Activated CD4-positive, alpha-beta memory T cell treated with anti-CD3 and anti-CD28 coated beads, Interleukin-2, amount 10 ng/mL, durations not matched to agents 7 days and 5 days (primary cell): ENCODE measurements around the gene MBD3L4. TPM values are rescaled to one million over a fixed set of nuclear protein-coding genes. Genes with fewer than 3 reads are reported as not detected.
"Not testable (repeated sequence)": the region's sequence is repeated elsewhere in the genome, so short reads cannot be mapped to it uniquely, and the experiment has no call there.

ENCODE experiments used
- CTCF ChIA-PET: fragments of 350-600 bp; sonication (Branson Sonifier 250); formaldehyde crosslinking; loops from one replicate; lab custom pipeline; 2021; ENCODE audit warnings: antibody characterized with exemption, inconsistent platforms; lab: Charles Lee
- POLR2A ChIA-PET: fragments of 350-600 bp; sonication (Branson Sonifier 250); formaldehyde crosslinking; loops from one replicate; lab custom pipeline; 2021; ENCODE audit warnings: antibody characterized with exemption; lab: Charles Lee
- DNase-seq: peaks from one replicate; pipeline ENCODE4 v3.0.0-alpha.2; 2020
- H3K27ac Mint-ChIP-seq: one replicate; pipeline ENCODE4 v1.8.0; 2021; ENCODE audit warnings: mild to moderate bottlenecking, mixed read lengths
- H3K27me3 Mint-ChIP-seq: one replicate; pipeline ENCODE4 v1.8.0; 2021; ENCODE audit warnings: mixed read lengths
- H3K36me3 Mint-ChIP-seq: one replicate; pipeline ENCODE4 v1.8.0; 2021; ENCODE audit warnings: low read depth, mixed read lengths
- H3K4me1 Mint-ChIP-seq: one replicate; pipeline ENCODE4 v1.8.0; 2021; ENCODE audit warnings: mixed read lengths
- H3K4me3 Mint-ChIP-seq: one replicate; pipeline ENCODE4 v1.8.0; 2021; ENCODE audit warnings: mild to moderate bottlenecking, mixed read lengths
- H3K9me3 Mint-ChIP-seq: one replicate; pipeline ENCODE4 v1.8.0; 2021; ENCODE audit warnings: mixed read lengths
- total RNA-seq, 2 experiments: library from RNA; stranded (reverse); gene quantifications; one replicate each; pipeline ENCODE4 v1.2.3, GENCODE V29; 2021

Gene MBD3L4
- total RNA-seq, 2 experiments from 2014 or later = not detected

DNA sequence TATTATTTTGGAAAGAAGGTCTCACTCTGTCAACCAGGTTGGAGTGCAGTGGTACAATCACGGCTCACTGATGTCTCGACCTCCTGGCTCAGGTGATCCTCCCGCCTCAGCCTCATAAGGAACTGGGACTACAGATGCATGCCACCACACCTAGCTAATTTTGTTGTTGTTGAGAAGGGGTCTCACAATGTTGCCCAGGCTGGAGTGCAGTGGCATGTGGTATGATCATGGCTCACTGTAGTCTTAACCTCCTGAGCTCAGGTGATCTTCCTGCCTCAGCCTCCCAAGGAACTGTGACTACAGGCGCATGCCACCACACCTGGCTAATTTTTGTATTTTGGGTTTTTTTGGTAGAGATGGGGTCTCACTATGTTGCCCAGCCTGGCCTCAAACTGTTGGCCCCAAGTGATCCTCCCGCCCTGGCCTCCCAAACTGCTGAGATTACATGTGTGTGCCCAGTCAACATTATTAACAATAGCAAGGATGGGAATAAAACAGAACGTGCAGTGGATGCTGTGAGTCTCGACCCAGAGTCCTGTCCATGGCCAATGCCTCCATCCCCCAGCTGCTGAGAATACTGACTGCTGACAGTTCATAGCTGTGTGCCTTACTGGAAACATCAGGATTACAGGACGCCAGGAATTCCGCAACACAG is 23.9 kb upstream of the MBD3L4 start:
- Mint-ChIP-seq H3K27ac (no peak overlapping the region), H3K4me1 (peaks cover 4% of the 10 kb centered on the region), H3K36me3 (peaks cover under 1% of the 10 kb centered on the region), H3K4me3 (no peak overlapping the region), H3K9me3 (peaks cover under 1% of the 10 kb centered on the region), H3K27me3 (no peaks in the 10 kb centered on the region)
- CTCF ChIA-PET = no interaction called here
- POLR2A ChIA-PET = no interaction called here
- no peak for DNase-seq

DNA sequence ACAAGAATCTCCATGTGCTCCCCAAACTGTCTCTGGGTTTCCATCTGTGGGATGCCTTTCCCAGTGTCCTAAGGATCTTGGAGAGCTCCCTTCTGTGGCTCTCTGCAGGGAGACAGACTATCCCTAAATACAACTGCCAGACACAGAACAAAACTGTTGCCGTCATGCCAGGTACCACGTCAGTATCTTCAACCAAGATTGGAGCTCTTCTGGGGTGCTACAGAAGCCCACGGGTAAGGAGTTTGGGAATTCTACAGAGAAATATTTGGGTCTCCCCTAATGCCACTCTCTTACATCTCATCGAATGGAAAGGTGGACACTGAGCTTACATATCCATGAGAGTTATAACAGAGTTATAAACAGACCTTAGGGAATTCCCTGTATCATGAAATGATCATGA is 23.4 kb upstream of the MBD3L4 start:
- POLR2A ChIA-PET = no interaction called here
- H3K27ac Mint-ChIP-seq = no peak overlapping the region
- H3K4me3 Mint-ChIP-seq = no peak overlapping the region
- no peak for DNase-seq
- no peaks in the 10 kb centered on the region for H3K36me3 Mint-ChIP-seq
- H3K4me1 Mint-ChIP-seq = no peaks in the 10 kb centered on the region
- no peaks in the 10 kb centered on the region for H3K27me3 Mint-ChIP-seq
- CTCF ChIA-PET = no interaction called here
- no peaks in the 10 kb centered on the region for H3K9me3 Mint-ChIP-seq

DNA sequence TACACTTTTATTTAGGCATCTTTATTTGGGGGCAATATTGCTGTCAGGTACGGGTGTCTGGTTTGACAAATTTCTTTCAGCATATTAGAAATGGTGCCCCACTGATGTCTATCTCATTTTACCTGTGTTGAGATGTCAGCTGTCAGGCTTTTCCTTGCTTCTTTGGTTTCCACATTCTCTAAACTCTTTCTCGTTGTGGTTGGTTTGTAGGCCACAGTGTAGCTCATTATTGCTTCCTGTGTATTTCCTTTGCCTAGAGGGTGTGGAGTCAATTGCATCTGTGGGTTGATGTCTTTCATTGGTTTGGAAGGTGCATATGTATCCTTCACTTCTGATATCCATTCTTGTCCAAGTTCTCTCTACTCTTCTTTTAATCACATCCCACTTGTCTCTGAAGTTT is 20.0 kb upstream of the MBD3L4 start:
- H3K9me3 Mint-ChIP-seq, CTCF ChIA-PET, H3K27ac Mint-ChIP-seq, POLR2A ChIA-PET, H3K4me1 Mint-ChIP-seq, DNase-seq, H3K27me3 Mint-ChIP-seq, H3K4me3 Mint-ChIP-seq, H3K36me3 Mint-ChIP-seq: not testable (repeated sequence)

DNA sequence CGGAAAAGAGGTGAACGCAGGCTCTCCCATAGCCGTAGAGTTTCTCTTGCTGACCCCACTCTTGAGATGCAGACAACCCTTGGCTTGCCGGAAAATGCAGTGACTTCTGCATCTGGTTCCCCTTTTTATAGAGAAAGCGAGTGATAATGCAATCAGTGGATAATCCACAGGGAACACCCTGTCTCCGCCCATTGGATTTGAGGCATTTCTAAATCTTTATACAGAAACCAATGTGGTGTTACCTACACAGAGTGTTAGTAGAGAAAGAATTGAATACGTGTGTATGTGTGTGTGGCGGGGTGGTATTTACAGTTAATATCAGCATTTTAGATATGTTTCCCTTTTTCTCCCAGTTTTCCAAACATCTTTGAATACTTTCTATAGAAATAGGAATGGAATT is 18.6 kb upstream of the MBD3L4 start, which contains the start of gene MBD3L3:
TSS of gene MBD3L3 (minus strand) at position 101 of the 400 bp plus-strand sequence. CDS start at position 30, 71 bp downstream.
- H3K27ac Mint-ChIP-seq, POLR2A ChIA-PET, H3K4me3 Mint-ChIP-seq, CTCF ChIA-PET, H3K9me3 Mint-ChIP-seq, H3K36me3 Mint-ChIP-seq, H3K27me3 Mint-ChIP-seq, H3K4me1 Mint-ChIP-seq, DNase-seq: not testable (repeated sequence)

DNA sequence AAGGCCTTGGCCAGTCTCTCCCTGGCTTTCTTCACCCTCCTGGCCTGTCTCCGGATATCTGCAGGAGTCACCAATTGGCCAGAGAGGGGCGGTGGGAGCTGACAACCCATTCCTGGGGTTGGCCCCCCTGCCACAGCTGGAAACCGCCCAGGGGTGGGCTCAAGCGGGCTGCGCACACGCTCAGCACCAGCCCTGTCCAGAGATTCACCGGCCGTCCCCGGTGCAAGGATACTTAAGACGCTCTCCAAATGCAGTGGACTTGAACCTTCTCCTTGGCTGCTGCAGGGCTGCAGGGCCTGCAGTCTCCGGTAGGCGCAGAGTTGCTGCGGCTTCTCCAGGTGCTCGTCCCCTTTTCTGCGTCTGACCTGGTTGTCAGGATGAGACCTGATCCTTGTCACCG is 16.4 kb upstream of the MBD3L4 start:
- CTCF ChIA-PET, POLR2A ChIA-PET, H3K27ac Mint-ChIP-seq, H3K27me3 Mint-ChIP-seq, DNase-seq, H3K4me1 Mint-ChIP-seq, H3K36me3 Mint-ChIP-seq, H3K4me3 Mint-ChIP-seq, H3K9me3 Mint-ChIP-seq: not testable (repeated sequence)

DNA sequence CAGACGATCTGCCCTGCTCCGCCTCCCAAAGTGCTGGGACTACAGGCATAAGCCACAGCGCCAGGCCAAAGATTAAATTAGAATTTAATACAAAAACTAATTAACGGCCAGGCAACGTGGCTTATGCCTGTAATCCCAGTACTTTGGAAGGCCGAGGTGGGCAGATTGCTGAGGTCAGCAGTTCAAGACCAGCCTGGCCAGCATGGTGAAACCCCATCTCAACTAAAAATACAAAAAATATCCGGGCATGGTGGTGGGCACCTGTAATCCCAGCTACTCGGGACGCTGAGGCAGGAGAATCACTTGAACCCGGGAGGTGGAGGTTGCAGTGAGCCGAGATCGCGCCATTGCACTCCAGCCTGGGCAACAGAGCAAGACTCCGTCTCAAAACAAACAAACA is 15.7 kb upstream of the MBD3L4 start:
- H3K27ac Mint-ChIP-seq, POLR2A ChIA-PET, H3K9me3 Mint-ChIP-seq, H3K4me1 Mint-ChIP-seq, H3K4me3 Mint-ChIP-seq, H3K36me3 Mint-ChIP-seq, H3K27me3 Mint-ChIP-seq, DNase-seq, CTCF ChIA-PET: not testable (repeated sequence)

DNA sequence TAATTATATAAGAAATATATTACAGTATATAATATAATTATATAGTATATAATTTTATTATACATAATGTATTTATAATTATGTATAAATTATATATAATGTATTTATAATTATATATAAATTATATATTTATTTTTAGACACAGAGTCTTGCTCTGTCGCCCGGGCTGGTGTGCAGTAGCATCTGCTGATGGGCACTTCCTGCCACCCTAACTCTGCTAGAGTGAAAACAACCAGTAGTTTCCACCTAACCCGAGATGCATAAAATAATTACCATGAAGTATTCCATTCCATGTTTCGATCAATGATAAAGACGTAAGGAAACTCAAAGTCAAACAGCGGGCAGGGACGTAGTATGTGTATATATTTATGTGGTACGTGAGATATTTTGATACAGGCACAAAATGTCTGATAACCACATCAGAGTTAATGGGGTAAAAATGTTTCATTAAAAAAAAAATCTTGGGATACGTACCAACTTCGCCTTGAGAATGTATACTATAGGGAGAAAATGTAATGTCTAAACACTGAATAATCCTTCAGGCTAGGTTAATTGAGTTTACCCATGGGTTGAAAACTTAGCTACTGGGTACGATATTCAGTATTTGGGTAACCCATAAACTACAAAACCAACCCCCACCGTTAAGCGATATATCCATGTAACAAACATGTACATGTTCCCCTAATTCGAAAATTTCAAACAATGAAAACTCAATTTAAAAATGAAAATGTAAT is 14.8 kb upstream of the MBD3L4 start:
- H3K9me3 Mint-ChIP-seq = not testable (repeated sequence)

DNA sequence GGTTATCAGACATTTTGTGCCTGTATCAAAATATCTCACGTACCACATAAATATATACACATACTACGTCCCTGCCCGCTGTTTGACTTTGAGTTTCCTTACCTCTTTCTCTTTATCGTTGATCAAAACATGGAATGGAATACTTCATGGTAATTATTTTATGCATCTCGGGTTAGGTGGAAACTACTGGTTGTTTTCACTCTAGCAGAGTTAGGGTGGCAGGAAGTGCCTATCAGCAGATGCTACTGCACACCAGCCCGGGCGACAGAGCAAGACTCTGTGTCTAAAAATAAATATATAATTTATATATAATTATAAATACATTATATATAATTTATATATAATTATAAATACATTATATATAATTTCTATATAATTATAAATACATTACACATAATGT is 12.9 kb upstream of the MBD3L4 start:
- H3K4me1 Mint-ChIP-seq, CTCF ChIA-PET, DNase-seq, H3K36me3 Mint-ChIP-seq, POLR2A ChIA-PET, H3K27me3 Mint-ChIP-seq, H3K9me3 Mint-ChIP-seq, H3K4me3 Mint-ChIP-seq, H3K27ac Mint-ChIP-seq: not testable (repeated sequence)

More for the DNA sequence above, 14.8 kb upstream of the MBD3L4 start:
- DNase-seq, H3K27ac Mint-ChIP-seq, H3K36me3 Mint-ChIP-seq, CTCF ChIA-PET, H3K4me1 Mint-ChIP-seq, H3K27me3 Mint-ChIP-seq, H3K4me3 Mint-ChIP-seq, POLR2A ChIA-PET: not testable (repeated sequence)

DNA sequence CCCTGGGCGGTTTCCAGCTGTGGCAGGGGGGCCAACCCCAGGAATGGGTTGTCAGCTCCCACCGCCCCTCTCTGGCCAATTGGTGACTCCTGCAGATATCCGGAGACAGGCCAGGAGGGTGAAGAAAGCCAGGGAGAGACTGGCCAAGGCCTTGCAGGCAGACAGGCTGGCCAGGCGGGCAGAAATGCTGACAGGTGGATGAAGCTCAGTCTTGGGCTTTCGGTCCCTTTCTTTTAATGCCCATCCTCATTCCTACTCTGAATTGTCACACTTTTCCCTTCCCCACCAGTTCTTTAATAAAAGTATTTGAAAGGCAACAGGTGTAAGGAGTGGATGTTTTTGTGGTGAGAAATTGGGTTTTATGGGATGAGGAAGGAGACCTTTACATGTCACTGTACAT is 11.4 kb upstream of the MBD3L4 start:
- H3K36me3 Mint-ChIP-seq, H3K27me3 Mint-ChIP-seq, POLR2A ChIA-PET, CTCF ChIA-PET, H3K4me3 Mint-ChIP-seq, H3K4me1 Mint-ChIP-seq, H3K9me3 Mint-ChIP-seq, DNase-seq, H3K27ac Mint-ChIP-seq: not testable (repeated sequence)

DNA sequence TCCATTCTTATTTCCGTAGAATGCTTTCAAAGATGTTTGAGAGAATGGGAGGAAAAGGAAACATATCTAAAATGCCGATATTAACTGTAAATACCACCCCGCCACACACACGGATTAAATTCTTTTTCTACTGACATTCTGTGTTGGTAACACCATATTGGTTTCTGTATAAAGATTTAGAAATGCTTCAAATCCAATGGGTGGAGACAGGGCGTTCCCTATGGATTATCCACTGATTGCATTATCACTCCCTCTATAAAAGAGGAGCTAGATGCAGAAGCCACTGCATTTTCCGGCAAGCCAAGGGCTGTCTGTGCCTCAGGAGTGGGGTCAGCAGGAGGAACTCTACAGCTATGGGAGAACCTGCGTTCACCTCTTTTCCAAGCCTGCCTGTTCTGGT is 9.0 kb upstream of the MBD3L4 start, which contains the start of gene MBD3L2:
TSS of gene MBD3L2 (plus strand) at position 301 of the 400 bp plus-strand sequence. CDS start at position 354, 53 bp downstream.
- H3K36me3 Mint-ChIP-seq, POLR2A ChIA-PET, H3K4me3 Mint-ChIP-seq, CTCF ChIA-PET, H3K4me1 Mint-ChIP-seq, DNase-seq, H3K27me3 Mint-ChIP-seq, H3K27ac Mint-ChIP-seq, H3K9me3 Mint-ChIP-seq: not testable (repeated sequence)

DNA sequence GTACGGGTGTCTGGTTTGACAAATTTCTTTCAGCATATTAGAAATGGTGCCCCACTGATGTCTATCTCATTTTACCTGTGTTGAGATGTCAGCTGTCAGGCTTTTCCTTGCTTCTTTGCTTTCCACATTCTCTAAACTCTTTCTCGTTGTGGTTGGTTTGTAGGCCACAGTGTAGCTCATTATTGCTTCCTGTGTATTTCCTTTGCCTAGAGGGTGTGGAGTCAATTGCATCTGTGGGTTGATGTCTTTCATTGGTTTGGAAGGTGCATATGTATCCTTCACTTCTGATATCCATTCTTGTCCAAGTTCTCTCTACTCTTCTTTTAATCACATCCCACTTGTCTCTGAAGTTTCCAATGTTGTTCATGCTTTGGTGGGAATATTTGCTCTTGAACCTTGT is 1.6 kb upstream of the MBD3L4 start:
- H3K36me3 Mint-ChIP-seq, DNase-seq, H3K27ac Mint-ChIP-seq, POLR2A ChIA-PET, H3K4me3 Mint-ChIP-seq, H3K4me1 Mint-ChIP-seq, H3K9me3 Mint-ChIP-seq, H3K27me3 Mint-ChIP-seq, CTCF ChIA-PET: not testable (repeated sequence)

DNA sequence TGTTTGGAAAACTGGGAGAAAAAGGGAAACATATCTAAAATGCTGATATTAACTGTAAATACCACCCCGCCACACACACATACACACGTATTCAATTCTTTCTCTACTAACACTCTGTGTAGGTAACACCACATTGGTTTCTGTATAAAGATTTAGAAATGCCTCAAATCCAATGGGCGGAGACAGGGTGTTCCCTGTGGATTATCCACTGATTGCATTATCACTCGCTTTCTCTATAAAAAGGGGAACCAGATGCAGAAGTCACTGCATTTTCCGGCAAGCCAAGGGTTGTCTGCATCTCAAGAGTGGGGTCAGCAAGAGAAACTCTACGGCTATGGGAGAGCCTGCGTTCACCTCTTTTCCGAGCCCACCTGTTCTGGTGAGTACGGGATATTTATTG is 9.7 kb downstream of the MBD3L4 start, which contains the start of gene MBD3L5:
TSS of gene MBD3L5 (plus strand) at position 301 of the 400 bp plus-strand sequence. CDS start at position 335, 34 bp downstream.
- H3K9me3 Mint-ChIP-seq, H3K4me1 Mint-ChIP-seq, H3K27ac Mint-ChIP-seq, H3K36me3 Mint-ChIP-seq, POLR2A ChIA-PET, H3K4me3 Mint-ChIP-seq, CTCF ChIA-PET, DNase-seq, H3K27me3 Mint-ChIP-seq: not testable (repeated sequence)

DNA sequence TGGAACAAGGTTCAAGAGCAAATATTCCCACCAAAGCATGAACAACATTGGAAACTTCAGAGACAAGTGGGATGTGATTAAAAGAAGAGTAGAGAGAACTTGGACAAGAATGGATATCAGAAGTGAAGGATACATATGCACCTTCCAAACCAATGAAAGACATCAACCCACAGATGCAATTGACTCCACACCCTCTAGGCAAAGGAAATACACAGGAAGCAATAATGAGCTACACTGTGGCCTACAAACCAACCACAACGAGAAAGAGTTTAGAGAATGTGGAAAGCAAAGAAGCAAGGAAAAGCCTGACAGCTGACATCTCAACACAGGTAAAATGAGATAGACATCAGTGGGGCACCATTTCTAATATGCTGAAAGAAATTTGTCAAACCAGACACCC is 11.2 kb downstream of the MBD3L4 start:
- POLR2A ChIA-PET, H3K4me3 Mint-ChIP-seq, H3K27ac Mint-ChIP-seq, H3K36me3 Mint-ChIP-seq, H3K4me1 Mint-ChIP-seq, H3K9me3 Mint-ChIP-seq, CTCF ChIA-PET, H3K27me3 Mint-ChIP-seq, DNase-seq: not testable (repeated sequence)

DNA sequence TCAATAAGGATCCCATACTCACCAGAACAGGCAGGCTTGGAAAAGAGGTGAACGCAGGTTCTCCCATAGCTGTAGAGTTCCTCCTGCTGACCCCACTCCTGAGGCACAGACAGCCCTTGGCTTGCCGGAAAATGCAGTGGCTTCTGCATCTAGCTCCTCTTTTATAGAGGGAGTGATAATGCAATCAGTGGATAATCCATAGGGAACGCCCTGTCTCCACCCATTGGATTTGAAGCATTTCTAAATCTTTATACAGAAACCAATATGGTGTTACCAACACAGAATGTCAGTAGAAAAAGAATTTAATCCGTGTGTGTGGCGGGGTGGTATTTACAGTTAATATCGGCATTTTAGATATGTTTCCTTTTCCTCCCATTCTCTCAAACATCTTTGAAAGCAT is 18.6 kb downstream of the MBD3L4 start, which contains the start of gene MBD3L2B:
TSS of gene MBD3L2B (minus strand) at position 101 of the 400 bp plus-strand sequence. CDS start at position 67, 34 bp downstream.
- H3K27ac Mint-ChIP-seq, H3K36me3 Mint-ChIP-seq, H3K27me3 Mint-ChIP-seq, H3K4me1 Mint-ChIP-seq, H3K9me3 Mint-ChIP-seq, POLR2A ChIA-PET, CTCF ChIA-PET, H3K4me3 Mint-ChIP-seq, DNase-seq: not testable (repeated sequence)
